D341Med (cell line): ENCODE results near the gene CSF1R.

ENCODE experiments used
- DNase-seq: peaks from one replicate; pipeline ENCODE4 v3.0.0; 2012; ENCODE audit warnings: low spot score

Gene CSF1R

GRCh38 chr5:150085950-150086715, at the start of gene CSF1R:
CSF1R (minus strand) TSS chr5:150086554; CDS start chr5:150086427, 127 bp downstream.
- peak; percentile 10 for DNase-seq

- no peak for DNase-seq
Measured at GRCh38 chr5:150135557-150136304, 49.4 kb upstream of the CSF1R start.

- no peak for DNase-seq
Measured at GRCh38 chr5:150134198-150134588, 47.8 kb upstream of the CSF1R start.

- DNase-seq: no peak
Measured at GRCh38 chr5:150133581-150134197, 47.3 kb upstream of the CSF1R start.

- no peak for DNase-seq
Measured at GRCh38 chr5:150132740-150133139, 46.4 kb upstream of the CSF1R start.

- DNase-seq: no peak
Measured at GRCh38 chr5:150131978-150132694, 45.8 kb upstream of the CSF1R start.

- DNase-seq: no peak
Measured at GRCh38 chr5:150131461-150131860, 45.1 kb upstream of the CSF1R start.

GRCh38 chr5:150130493-150130922, 44.2 kb upstream of the CSF1R start:
- no peak for DNase-seq

GRCh38 chr5:150129813-150130492, 43.6 kb upstream of the CSF1R start:
- peak; percentile 79 for DNase-seq

- no peak for DNase-seq
Measured at GRCh38 chr5:150129454-150129812, 43.1 kb upstream of the CSF1R start.

- DNase-seq: no peak
Measured at GRCh38 chr5:150126921-150127265, 40.5 kb upstream of the CSF1R start.

- DNase-seq: no peak
Measured at GRCh38 chr5:150126199-150126920, 40.0 kb upstream of the CSF1R start.

GRCh38 chr5:150125334-150125733, 39.0 kb upstream of the CSF1R start:
- no peak for DNase-seq

- DNase-seq: no peak
Measured at GRCh38 chr5:150124596-150124995, 38.2 kb upstream of the CSF1R start.

- DNase-seq: no peak
Measured at GRCh38 chr5:150124111-150124557, 37.8 kb upstream of the CSF1R start.

- DNase-seq: no peak
Measured at GRCh38 chr5:150123542-150123941, 37.2 kb upstream of the CSF1R start.

- DNase-seq: no peak
Measured at GRCh38 chr5:150122536-150123481, 36.5 kb upstream of the CSF1R start.

- DNase-seq: no peak
Measured at GRCh38 chr5:150122158-150122510, 35.8 kb upstream of the CSF1R start.

GRCh38 chr5:150121448-150122157, 35.2 kb upstream of the CSF1R start:
- no peak for DNase-seq
